ENCODE data around the gene RPL13. TPM values are rescaled to one million over a fixed set of nuclear protein-coding genes. Genes with fewer than 3 reads are reported as not detected.

Gene RPL13
- total and polyA plus RNA-seq, 10 donors: 2,154 to 16,278 (median 6,788) TPM

- DNase-seq: no peak
- Histone ChIP-seq H3K27ac (no peak overlapping the region), H3K4me1 (peaks cover 0 to 8% (median 4%) of the 10 kb centered on the region in 6 donors), H3K27me3 (replicated peaks in 1 of 7) (peaks cover 0 to 7% (median 0%) of the 10 kb centered on the region in 7 donors), H3K36me3 (no peaks in the 10 kb centered on the region), H3K9me3 (no peaks in the 10 kb centered on the region), H3K4me3 (no peak overlapping the region)
- TF ChIP-seq POLR2AphosphoS5 (IDR thresholded peaks at IDR 0.05) (no peak), POLR2A (IDR thresholded peaks at IDR 0.05) (no peak), CTCF (IDR thresholded peaks at IDR 0.05 in 8 of 11, conservative IDR thresholded peaks at IDR 0.05 in 3 of 11) (no peak)
- WGBS, 5 donors: 46 to 78% (median 68%) methylated on average over 1 of the region's 1 CpG
- intact Hi-C loops (cut with DNase I; ENCODE audit: low total_unique reads): no loop called here
Measured at GRCh38 chr16:89610108-89610453, 49.6 kb downstream of the RPL13 start.

GRCh38 chr16:89612415-89613166 is 52.1 kb downstream of the RPL13 start:
- TF ChIP-seq POLR2A (IDR thresholded peaks at IDR 0.05) (no peak), POLR2AphosphoS5 (IDR thresholded peaks at IDR 0.05) (no peak)
- H3K4me3 ChIP-seq: no peak overlapping the region
- DNase-seq: no peak
- peaks cover 0 to 12% (median 0%) of the 10 kb centered on the region in 7 donors for H3K27me3 ChIP-seq (replicated peaks in 1 of 7)
- H3K27ac ChIP-seq: no peak overlapping the region
- peaks cover 0 to 29% (median 13%) of the 10 kb centered on the region in 6 donors for H3K4me1 ChIP-seq
- intact Hi-C loops (cut with DNase I; ENCODE audit: low total_unique reads): no loop called here
- peaks cover 0 to 4% (median 0%) of the 10 kb centered on the region in 8 donors for H3K9me3 ChIP-seq
- WGBS, 5 donors: 81 to 91% (median 89%) methylated on average over 20 of the region's 20 CpGs
- no peaks in the 10 kb centered on the region for H3K36me3 ChIP-seq

GRCh38 chr16:89613231-89613953 is 52.9 kb downstream of the RPL13 start, which contains the start of gene DPEP1:
Gene DPEP1, plus strand, starts transcription at chr16:89613642. Its CDS starts 16,769 bp downstream, at chr16:89630411.
- Histone ChIP-seq H3K4me1 (peaks cover 0 to 29% (median 13%) of the 10 kb centered on the region in 6 donors), H3K27me3 (replicated peaks in 1 of 7) (peaks cover 0 to 12% (median 0%) of the 10 kb centered on the region in 7 donors), H3K4me3 (no peak within 1 kb of the TSS), H3K36me3 (no peaks in the 10 kb centered on the region), H3K27ac (no peak within 1 kb of the TSS), H3K9me3 (peaks cover 0 to 4% (median 0%) of the 10 kb centered on the region in 8 donors)
- intact Hi-C loops (cut with DNase I; ENCODE audit: low total_unique reads): no loop called here
- TF ChIP-seq POLR2A (IDR thresholded peaks at IDR 0.05) (no peak), POLR2AphosphoS5 (IDR thresholded peaks at IDR 0.05) (peak in 1 of 3 donors; percentile 47)
- no peak for DNase-seq
- WGBS, 5 donors: 43 to 63% (median 56%) methylated on average over 13 to 19 of the region's 19 CpGs

- intact Hi-C loops (cut with DNase I; ENCODE audit: low total_unique reads): no loop called here
- TF ChIP-seq CTCF (IDR thresholded peaks at IDR 0.05 in 8 of 11, conservative IDR thresholded peaks at IDR 0.05 in 3 of 11): no peak
- TF ChIP-seq POLR2A (IDR thresholded peaks at IDR 0.05): no peak
- TF ChIP-seq POLR2AphosphoS5 (IDR thresholded peaks at IDR 0.05): no peak
- Histone ChIP-seq H3K36me3 (no peaks in the 10 kb centered on the region), H3K4me3 (no peak overlapping the region), H3K9me3 (peaks cover 0 to 4% (median 0%) of the 10 kb centered on the region in 8 donors), H3K4me1 (peaks cover 0 to 29% (median 13%) of the 10 kb centered on the region in 6 donors), H3K27ac (no peak overlapping the region), H3K27me3 (replicated peaks in 1 of 7) (peaks cover 0 to 12% (median 0%) of the 10 kb centered on the region in 7 donors)
- no peak for DNase-seq
- WGBS, 5 donors: 78 to 95% (median 90%) methylated on average over 19 to 22 of the region's 22 CpGs
Measured at GRCh38 chr16:89613954-89614459, 53.5 kb downstream of the RPL13 start.

Small RNA genes lying within 50 kb of the gene (small RNA-seq; reads per million reads assigned to genes)
- 0 reads per million in 4 donors for gene SNORD68

Other genes starting within 250 kb of the RPL13 start
- gene ANKRD11, start 70.1 kb upstream of the RPL13 start, total RNA-seq: 100 to 1,000 TPM; 105 to 203 (median 136) TPM
- gene ANKRD11, start 70.1 kb upstream of the RPL13 start, polyA plus RNA-seq: 10 to 100 TPM; 29.0 to 60.0 (median 37.8) TPM
- gene SPG7, start 52.3 kb upstream of the RPL13 start, total RNA-seq: 100 to 1,000 TPM in 6 of 7 donors, 10 to 100 TPM in 1; 90.4 to 260 (median 153) TPM
- gene SPG7, start 52.3 kb upstream of the RPL13 start, polyA plus RNA-seq: 100 to 1,000 TPM in 2 of 3 donors, 10 to 100 TPM in 1; 64.5 to 189 (median 135) TPM
- gene CPNE7, start 15.1 kb downstream of the RPL13 start, total RNA-seq: 1 to 10 TPM in 3 of 7 donors, under 1 TPM in 3, not detected in 1; 0.37 to 2.2 (median 1.0) TPM
- gene CPNE7, start 15.1 kb downstream of the RPL13 start, polyA plus RNA-seq: 1 to 10 TPM; 2.9 to 4.3 (median 3.7) TPM
- 10 to 100 TPM in 1 of 7 donors, 1 to 10 TPM in 5, under 1 TPM in 1; 0.57 to 39.5 (median 4.0) TPM for gene DPEP1, start 53.0 kb downstream of the RPL13 start, total RNA-seq
- 1 to 10 TPM in 1 of 3 donors, under 1 TPM in 2; 0.33 to 2.0 (median 0.83) TPM for gene DPEP1, start 53.0 kb downstream of the RPL13 start, polyA plus RNA-seq
- gene CHMP1A, start 97.0 kb downstream of the RPL13 start, total RNA-seq: 10 to 100 TPM; 44.4 to 96.2 (median 79.0) TPM
- gene CHMP1A, start 97.0 kb downstream of the RPL13 start, polyA plus RNA-seq: 10 to 100 TPM; 54.2 to 90.5 (median 63.6) TPM
- gene SPATA33, start 97.2 kb downstream of the RPL13 start, total RNA-seq: 1 to 10 TPM; 2.9 to 5.7 (median 4.7) TPM
- gene SPATA33, start 97.2 kb downstream of the RPL13 start, polyA plus RNA-seq: 1 to 10 TPM; 3.8 to 7.0 (median 4.9) TPM
- 100 to 1,000 TPM in 2 of 7 donors, 10 to 100 TPM in 5; 47.6 to 114 (median 76.3) TPM for gene CDK10, start 126.0 kb downstream of the RPL13 start, total RNA-seq
- 100 to 1,000 TPM in 2 of 3 donors, 10 to 100 TPM in 1; 74.4 to 201 (median 134) TPM for gene CDK10, start 126.0 kb downstream of the RPL13 start, polyA plus RNA-seq
- gene SPATA2L, start 141.0 kb downstream of the RPL13 start, total RNA-seq: 10 to 100 TPM in 6 of 7 donors, 1 to 10 TPM in 1; 6.8 to 16.9 (median 10.5) TPM
- gene SPATA2L, start 141.0 kb downstream of the RPL13 start, polyA plus RNA-seq: 1 to 10 TPM; 4.6 to 6.3 (median 5.7) TPM
- 10 to 100 TPM in 6 of 7 donors, 1 to 10 TPM in 1; 6.0 to 28.8 (median 19.2) TPM for gene VPS9D1, start 160.2 kb downstream of the RPL13 start, total RNA-seq
- 10 to 100 TPM in 2 of 3 donors, 1 to 10 TPM in 1; 7.4 to 37.2 (median 34.5) TPM for gene VPS9D1, start 160.2 kb downstream of the RPL13 start, polyA plus RNA-seq
- gene ZNF276, start 160.9 kb downstream of the RPL13 start, total RNA-seq: 10 to 100 TPM; 59.0 to 83.7 (median 65.3) TPM
- 10 to 100 TPM; 28.9 to 63.6 (median 42.9) TPM for gene ZNF276, start 160.9 kb downstream of the RPL13 start, polyA plus RNA-seq